ENCODE data around the gene PFN1. TPM values are rescaled to one million over a fixed set of nuclear protein-coding genes. Genes with fewer than 3 reads are reported as not detected.

PFN1 gene
- polyA plus RNA-seq, 1 donor from 2014 or later: 145 TPM

DNA sequence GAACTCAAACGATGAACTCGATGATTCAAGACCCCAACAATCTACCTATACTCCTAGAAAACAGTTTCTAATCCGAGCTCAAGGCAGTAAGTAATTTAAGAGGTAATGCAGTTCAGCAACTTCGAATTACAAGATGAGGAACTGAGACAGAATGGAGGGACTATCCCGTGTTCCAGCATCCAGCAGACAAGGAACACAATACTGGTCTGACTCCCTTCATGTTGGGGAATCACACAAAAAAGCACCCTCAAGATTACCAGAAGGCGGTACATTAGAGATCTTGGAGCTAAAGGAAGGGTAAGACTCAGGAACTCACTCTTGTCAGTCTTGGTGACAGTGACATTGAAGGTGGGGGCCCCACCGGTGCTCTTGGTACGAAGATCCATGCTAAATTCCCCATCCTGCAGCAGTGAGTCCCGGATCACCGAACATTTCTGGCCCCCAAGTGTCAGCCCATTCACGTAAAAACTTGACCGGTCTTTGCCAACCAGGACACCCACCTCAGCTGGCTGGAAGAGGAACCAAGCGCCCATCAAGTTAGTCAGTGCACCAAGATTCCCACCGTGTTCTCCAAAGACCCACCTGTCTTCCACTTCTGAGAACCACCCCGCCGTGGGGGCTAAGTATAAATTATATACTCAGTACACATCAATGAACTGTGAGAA, 1.9 kb downstream of the PFN1 start:
- peak overlapping the region; percentile 99 for H3K4me3 ChIP-seq (ENCODE audit: low read length)
- no peaks in the 10 kb centered on the region for H3K9me3 ChIP-seq (ENCODE audit: low read length)
- no peaks in the 10 kb centered on the region for H3K36me3 ChIP-seq (ENCODE audit: insufficient read depth, low read length)
- no peaks in the 10 kb centered on the region for H3K9me2 ChIP-seq (ENCODE audit: insufficient read depth, low read length)
- no peak overlapping the region for H2AFZ ChIP-seq (ENCODE audit: low read depth, low read length)
- no peaks in the 10 kb centered on the region for H4K20me1 ChIP-seq (ENCODE audit: insufficient read depth)
- H3K27me3 ChIP-seq (ENCODE audit: insufficient read depth, low read depth, low read length): peaks cover 3% of the 10 kb centered on the region
- peaks cover 7% of the 10 kb centered on the region for H3K79me2 ChIP-seq (replicated peaks; ENCODE audit: insufficient read depth, low read length)
- no peak overlapping the region for H3K4me2 ChIP-seq (ENCODE audit: low read length)
- H3K9ac ChIP-seq (ENCODE audit: low read length): no peak overlapping the region
- no peaks in the 10 kb centered on the region for H3F3A ChIP-seq (ENCODE audit: insufficient read depth, low read length, poor library complexity, severe bottlenecking)
- no peak overlapping the region for H3K27ac ChIP-seq (ENCODE audit: low read length)
- TF ChIP-seq EP300 (conservative IDR thresholded peaks at IDR 0.05; ENCODE audit: poor library complexity, severe bottlenecking) (no peak), TAF1 (IDR thresholded peaks at IDR 0.05; ENCODE audit: low read depth) (no peak), POLR2AphosphoS5 (IDR thresholded peaks at IDR 0.05) (no peak), SMC3 (conservative IDR thresholded peaks at IDR 0.05; ENCODE audit: poor library complexity) (no peak), MXI1 (conservative IDR thresholded peaks at IDR 0.05; ENCODE audit: poor library complexity, severe bottlenecking) (no peak), EZH2 (IDR thresholded peaks at IDR 0.05; ENCODE audit: borderline replicate concordance, insufficient read depth, low read length, poor library complexity, severe bottlenecking) (no peak), RAD21 (conservative IDR thresholded peaks at IDR 0.05) (no peak)
- TF ChIP-seq, protein P1, sequence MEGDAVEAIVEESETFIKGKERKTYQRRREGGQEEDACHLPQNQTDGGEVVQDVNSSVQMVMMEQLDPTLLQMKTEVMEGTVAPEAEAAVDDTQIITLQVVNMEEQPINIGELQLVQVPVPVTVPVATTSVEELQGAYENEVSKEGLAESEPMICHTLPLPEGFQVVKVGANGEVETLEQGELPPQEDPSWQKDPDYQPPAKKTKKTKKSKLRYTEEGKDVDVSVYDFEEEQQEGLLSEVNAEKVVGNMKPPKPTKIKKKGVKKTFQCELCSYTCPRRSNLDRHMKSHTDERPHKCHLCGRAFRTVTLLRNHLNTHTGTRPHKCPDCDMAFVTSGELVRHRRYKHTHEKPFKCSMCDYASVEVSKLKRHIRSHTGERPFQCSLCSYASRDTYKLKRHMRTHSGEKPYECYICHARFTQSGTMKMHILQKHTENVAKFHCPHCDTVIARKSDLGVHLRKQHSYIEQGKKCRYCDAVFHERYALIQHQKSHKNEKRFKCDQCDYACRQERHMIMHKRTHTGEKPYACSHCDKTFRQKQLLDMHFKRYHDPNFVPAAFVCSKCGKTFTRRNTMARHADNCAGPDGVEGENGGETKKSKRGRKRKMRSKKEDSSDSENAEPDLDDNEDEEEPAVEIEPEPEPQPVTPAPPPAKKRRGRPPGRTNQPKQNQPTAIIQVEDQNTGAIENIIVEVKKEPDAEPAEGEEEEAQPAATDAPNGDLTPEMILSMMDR (IDR thresholded peaks at IDR 0.05; ENCODE audit: poor library complexity, severe bottlenecking): no peak
- TF ChIP-seq, protein P2, sequence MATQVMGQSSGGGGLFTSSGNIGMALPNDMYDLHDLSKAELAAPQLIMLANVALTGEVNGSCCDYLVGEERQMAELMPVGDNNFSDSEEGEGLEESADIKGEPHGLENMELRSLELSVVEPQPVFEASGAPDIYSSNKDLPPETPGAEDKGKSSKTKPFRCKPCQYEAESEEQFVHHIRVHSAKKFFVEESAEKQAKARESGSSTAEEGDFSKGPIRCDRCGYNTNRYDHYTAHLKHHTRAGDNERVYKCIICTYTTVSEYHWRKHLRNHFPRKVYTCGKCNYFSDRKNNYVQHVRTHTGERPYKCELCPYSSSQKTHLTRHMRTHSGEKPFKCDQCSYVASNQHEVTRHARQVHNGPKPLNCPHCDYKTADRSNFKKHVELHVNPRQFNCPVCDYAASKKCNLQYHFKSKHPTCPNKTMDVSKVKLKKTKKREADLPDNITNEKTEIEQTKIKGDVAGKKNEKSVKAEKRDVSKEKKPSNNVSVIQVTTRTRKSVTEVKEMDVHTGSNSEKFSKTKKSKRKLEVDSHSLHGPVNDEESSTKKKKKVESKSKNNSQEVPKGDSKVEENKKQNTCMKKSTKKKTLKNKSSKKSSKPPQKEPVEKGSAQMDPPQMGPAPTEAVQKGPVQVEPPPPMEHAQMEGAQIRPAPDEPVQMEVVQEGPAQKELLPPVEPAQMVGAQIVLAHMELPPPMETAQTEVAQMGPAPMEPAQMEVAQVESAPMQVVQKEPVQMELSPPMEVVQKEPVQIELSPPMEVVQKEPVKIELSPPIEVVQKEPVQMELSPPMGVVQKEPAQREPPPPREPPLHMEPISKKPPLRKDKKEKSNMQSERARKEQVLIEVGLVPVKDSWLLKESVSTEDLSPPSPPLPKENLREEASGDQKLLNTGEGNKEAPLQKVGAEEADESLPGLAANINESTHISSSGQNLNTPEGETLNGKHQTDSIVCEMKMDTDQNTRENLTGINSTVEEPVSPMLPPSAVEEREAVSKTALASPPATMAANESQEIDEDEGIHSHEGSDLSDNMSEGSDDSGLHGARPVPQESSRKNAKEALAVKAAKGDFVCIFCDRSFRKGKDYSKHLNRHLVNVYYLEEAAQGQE (IDR thresholded peaks at IDR 0.05; ENCODE audit: borderline replicate concordance): no peak

DNA sequence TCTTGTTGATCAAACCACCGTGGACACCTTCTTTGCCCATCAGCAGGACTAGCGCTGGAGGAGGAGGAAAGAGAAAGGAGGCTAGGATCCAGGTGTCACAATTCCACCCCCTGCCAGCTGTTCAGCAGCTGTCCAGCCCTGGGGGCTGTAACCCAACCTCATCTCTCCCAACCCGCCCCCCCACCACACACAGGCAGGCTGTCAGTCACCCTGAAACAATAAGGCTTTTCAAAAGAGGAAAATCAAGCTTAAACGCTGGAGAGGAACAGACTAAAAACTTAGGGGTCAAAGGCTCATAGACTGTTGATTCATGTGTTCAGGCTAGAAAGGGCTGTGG, 2.4 kb downstream of the PFN1 start:
- H3K9me2 ChIP-seq (ENCODE audit: insufficient read depth, low read length): no peaks in the 10 kb centered on the region
- H3K4me2 ChIP-seq (ENCODE audit: low read length): no peak overlapping the region
- peaks cover 12% of the 10 kb centered on the region for H3K79me2 ChIP-seq (replicated peaks; ENCODE audit: insufficient read depth, low read length)
- H3K4me3 ChIP-seq (ENCODE audit: low read length): no peak overlapping the region
- peaks cover 3% of the 10 kb centered on the region for H3K27me3 ChIP-seq (ENCODE audit: insufficient read depth, low read depth, low read length)
- H3F3A ChIP-seq (ENCODE audit: insufficient read depth, low read length, poor library complexity, severe bottlenecking): no peaks in the 10 kb centered on the region
- no peaks in the 10 kb centered on the region for H4K20me1 ChIP-seq (ENCODE audit: insufficient read depth)
- H3K36me3 ChIP-seq (ENCODE audit: insufficient read depth, low read length): no peaks in the 10 kb centered on the region
- H2AFZ ChIP-seq (ENCODE audit: low read depth, low read length): no peak overlapping the region
- H3K9me3 ChIP-seq (ENCODE audit: low read length): no peaks in the 10 kb centered on the region
- TF ChIP-seq POLR2AphosphoS5 (IDR thresholded peaks at IDR 0.05): no peak
- no peak overlapping the region for H3K27ac ChIP-seq (ENCODE audit: low read length)
- H3K9ac ChIP-seq (ENCODE audit: low read length): no peak overlapping the region
